Measurements from ENCODE around the gene LYPD6.
"Not testable (repeated sequence)": the region's sequence is repeated elsewhere in the genome, so short reads cannot be mapped to it uniquely, and the experiment has no call there.

LYPD6 gene, protein sequence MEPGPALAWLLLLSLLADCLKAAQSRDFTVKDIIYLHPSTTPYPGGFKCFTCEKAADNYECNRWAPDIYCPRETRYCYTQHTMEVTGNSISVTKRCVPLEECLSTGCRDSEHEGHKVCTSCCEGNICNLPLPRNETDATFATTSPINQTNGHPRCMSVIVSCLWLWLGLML

DNA sequence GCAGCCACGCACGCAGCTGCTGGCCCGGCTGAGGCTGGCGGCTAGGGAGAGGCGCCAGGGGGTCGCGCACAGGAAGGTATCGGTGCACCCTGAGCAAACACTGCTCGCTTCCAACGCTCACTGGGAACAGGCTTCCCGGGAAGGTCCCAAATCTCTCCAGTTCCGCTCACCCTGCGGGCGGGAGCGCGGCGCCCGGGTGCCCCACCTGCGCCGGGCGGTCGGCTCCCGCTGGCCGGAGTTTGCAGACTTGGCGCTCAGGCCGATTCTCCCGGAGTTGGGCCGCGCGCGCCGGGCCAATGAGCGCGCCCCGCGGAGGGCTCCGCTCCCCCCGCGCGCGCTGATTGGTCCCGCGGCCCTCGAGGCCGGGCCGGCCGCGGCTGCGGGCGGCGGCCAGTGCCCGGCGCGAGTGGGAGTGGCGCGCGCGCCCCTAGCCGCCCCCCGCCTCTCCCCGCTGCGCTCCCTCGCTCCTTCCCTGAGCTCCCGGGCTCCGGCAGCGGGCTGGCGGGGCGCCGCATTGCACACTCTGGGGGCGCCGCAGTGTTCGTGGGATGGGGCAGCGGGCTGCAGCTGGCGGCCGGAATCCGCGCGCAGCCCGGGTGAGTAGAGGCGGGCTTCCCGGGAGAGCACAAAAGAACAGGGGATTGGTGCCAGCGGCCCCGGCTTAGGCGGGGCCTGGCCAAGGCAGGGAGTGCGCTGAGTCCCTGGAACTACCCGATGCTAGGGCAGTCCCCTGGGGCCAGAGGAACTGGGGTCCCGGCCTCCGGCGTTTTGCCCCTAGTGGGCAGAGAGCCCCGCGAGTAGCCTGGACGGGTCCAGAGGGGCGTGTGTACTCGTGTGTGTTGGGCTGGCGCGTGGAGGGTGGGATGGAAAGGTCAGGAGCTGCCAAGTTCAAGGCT lies at the start of gene LYPD6:
Gene LYPD6, plus strand, starts transcription at position 461 of the 896 bp plus-strand sequence. CDS start 107,122 bp downstream, outside the sequence.
- DNase-seq (ENCODE audit: low read depth), result no peak

DNA sequence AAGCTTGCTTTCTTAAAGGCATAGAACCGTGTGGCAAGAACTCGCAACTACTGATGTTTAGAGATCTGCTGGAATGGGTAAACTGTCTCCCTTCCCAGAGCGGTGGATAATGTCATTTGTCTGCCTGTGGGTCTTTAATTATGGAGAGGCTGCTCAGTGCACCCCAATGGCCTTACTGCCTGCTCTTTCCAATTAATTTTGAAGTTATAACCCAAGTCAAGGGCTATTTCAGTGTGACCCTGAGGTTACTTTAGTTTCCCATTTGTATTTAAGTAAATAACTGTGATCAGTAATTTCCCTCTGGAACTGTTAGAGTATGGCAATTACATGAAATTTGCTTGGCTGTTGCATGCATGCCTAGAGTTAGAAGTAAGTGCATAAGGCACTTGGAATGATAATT lies 48.9 kb upstream of the LYPD6 start:
- no peak for DNase-seq (ENCODE audit: low read depth)

DNA sequence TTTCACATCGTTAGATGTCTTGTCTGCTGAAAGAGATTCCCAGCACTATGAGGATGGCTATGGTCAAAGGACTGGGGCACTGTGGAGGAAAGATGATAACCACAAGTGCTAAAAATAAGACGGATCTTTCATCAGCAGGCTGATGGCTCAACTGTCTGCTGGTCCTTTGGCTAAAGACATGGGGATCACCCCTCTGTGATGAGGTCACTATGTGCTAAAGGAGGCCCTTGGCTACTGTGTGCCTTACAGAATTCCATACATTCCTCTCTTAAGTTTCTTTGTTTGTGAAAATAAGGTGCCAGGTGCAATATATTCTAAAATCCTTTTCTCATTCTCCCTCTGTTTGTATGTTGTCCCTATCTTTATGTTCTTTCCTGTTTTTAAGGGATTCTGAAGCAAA lies 39.7 kb upstream of the LYPD6 start:
- no peak for DNase-seq (ENCODE audit: low read depth)

DNA sequence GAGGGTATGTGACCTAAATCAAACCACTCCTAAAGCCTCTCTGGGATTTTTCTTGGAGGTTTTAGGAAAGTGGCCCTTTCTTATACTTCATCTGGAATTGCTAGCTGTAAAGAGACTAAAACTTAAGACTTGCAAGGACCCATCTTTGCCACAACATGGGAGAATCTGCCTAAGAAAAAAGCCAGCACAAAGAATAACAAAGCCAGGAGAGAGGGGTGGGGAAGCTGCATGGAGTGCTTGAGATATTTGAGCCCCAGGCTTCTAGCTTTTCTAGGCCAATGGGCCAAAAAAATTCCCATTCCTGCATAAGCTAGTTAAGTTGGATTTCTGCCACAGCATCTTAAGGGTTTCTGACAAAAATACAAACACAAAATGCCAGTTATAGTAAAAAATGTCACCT lies 38.5 kb upstream of the LYPD6 start:
- DNase-seq (ENCODE audit: low read depth), result no peak

DNA sequence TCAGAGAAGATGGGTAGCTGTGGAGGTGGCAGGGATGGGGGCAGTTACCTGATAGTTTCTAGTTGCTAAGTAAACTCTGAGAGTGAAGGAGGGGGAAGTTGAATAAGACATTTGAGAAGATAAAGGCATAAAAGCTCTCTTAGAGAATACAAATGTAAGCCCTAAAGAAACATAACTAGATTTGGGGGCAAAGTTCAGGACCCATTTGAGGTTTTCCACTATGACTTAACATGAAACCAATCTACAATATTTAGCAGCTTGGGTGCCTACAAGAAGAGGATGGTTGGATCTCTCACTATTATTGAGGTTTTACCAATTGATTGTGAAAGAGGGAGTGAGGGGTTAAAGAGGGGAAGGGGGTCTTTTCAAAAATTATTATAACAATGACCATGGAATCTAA lies 34.4 kb upstream of the LYPD6 start:
- no peak for DNase-seq (ENCODE audit: low read depth)

DNA sequence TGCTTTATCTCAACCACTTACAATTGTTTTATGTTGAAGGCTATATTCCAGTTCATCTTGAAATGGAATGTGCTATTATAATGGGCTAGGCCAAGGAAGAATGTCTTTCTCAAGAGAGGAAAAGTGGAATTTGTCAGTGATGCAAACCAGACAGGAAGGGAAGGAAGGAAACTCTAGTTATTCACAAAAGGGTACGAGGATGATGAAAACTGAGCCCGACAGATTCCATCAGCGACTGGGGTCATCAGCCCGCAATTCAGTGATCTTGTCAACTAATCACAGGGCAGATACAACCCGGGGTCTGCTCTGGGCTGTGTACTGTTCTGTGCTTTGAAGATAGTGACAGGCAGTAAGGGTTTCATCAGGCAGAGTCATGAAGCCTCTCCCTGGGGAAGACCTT lies 23.4 kb upstream of the LYPD6 start:
- no peak for DNase-seq (ENCODE audit: low read depth)

DNA sequence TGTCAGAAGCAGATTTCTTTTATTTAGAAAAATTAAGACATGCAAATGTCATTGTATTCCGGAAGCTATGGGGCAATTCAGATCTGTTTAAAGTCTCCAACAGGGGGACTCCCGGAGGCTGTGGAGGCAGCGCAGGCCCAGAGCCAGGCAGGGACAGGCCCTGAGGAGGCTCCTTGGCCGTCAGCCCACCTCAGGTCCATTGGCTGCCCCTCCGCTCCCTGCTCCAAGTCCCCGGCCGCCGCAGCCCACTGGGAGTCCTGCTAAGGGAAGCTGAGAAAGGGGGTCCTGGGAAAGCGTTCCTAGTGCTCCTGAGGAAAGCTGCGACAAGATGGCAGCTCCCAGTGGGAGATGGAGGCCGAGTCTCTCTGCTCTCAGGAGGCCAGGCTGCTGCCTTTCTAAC lies 20.0 kb upstream of the LYPD6 start:
- no peak for DNase-seq (ENCODE audit: low read depth)

DNA sequence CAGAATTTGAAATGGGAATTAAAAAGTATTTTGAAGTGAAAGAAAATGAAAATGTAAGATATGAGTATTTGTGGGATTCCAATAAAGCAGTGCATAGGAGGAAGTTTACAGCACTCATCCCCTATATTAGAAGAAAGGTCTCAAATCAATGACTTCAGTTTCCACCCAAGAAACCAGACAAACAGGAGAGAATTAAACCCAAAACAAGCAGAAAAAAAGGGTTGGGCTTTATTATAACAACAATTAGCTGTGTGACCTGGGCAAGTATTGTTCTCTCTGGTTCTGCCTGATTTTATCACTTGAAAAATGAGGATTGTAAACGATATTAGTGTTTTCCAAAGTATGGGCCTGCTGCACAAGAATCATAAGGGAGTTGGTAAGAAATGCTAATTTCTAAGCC lies 18.3 kb upstream of the LYPD6 start:
- DNase-seq (ENCODE audit: low read depth), result no peak

DNA sequence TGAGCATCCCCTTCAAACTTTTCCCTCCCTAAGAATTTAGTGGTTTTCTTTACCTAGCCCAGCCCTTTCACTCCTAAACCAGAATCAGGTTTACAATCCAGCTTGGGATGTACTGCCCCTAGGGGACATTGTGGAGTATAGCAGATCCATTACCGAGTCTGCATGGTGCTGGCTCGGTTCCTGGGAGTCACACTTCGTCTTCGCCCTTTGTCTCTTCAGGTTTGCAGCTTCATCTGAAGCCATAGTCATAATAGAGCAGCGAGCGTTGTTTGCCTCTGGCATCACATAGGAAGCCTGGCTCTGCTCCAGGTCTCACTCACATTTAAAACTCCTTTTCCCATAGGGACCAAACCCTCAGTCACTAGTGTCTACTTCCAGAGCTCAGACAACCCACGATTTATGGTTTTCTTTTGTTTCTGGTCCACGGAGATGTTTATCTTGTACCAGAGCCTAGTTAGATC lies 16.8 kb upstream of the LYPD6 start:
- DNase-seq (ENCODE audit: low read depth), result no peak

DNA sequence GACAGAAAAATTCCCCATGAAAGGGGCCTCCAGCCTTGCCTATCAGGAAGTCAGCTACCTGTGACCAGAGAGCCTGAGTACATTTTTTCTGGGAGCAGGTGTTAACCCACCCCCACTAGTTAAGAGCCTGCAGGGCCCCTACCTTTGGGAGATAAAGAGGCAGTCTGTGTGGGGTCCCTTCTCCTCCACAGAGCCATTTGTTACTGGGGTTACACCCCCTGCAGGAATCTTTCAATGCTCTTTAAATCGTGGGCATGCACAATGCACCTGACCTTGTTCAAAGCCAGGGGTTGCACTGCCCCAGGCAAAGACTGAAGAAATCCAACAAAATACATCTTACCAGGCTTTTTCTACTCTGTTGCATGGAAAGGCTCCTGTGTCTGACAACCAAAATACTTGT lies 15.7 kb upstream of the LYPD6 start:
- DNase-seq (ENCODE audit: low read depth), result no peak

DNA sequence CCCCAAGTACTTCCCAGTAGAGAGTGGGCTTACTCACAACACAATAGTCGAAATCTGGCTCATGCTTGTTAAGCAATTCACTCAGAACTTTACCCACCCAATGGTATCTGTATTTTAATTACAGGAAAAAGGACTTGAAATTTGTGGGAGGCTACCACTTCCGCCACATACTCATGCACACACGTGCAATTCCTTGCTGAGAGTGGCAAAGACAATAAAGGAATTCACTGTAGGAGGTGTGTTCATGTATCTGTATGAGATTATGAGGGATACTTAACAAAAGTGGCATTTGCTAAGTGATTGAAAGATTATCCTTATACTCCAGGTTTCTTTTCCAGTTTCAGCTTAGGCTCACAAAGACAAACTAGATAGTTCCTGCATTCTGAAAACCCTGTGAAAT lies 14.9 kb upstream of the LYPD6 start:
- no peak for DNase-seq (ENCODE audit: low read depth)

DNA sequence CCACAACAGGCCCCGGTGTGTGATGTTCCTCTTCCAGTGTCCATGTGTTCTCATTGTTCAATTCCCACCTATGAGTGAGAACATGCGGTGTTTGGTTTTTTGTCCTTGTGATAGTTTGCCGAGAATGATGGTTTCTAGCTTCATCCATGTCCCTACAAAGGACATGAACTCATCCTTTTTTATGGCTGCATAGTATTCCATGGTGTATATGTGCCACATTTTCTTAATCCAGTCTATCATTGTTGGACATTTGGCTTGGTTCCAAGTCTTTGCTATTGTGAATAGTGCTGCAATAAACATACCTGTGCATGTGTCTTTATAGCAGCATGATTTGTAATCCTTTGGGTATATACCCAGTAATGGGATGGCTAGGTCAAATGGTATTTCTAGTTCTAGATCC lies 11.8 kb upstream of the LYPD6 start:
- not testable (repeated sequence) for DNase-seq (ENCODE audit: low read depth)

DNA sequence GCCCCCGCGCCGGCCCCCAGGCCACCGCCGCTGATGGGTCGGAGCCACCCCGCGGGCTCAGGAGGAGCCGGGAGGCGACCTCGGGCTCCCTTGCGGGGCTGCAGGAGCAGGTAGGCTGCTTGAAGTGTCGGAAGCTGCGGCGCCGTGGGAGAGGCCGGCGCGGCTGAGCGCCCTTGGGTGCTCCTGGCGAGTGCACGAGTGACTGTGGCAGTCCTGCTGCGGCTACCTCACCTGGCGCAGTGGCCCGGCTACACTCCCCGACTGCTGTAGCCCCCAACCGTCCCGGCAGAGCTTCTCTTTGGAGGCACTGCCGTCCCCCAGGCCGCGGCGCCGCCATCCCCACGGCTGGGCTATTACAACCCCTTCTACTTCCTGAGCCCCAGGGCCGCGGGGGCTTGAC lies 10.0 kb upstream of the LYPD6 start:
- no peak for DNase-seq (ENCODE audit: low read depth)

DNA sequence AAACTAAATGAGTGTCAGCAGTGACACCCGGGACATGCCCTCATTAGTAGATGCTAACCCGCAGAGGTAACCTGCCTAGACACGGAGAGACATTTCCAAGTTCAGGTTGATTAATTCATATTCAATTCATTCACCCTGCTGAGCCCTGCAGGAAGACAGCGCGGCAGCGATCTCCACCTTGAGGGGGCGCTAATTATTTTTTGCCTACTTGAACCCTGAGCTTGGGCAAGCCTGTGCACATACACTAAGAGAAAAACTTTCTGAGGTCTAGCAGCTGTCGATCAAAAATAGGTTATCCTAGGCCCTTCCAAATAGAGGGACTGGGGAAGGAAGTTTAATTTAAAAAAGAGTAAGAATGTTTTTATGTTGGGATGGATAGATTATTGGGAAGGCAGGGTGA lies 1.3 kb upstream of the LYPD6 start:
- DNase-seq (ENCODE audit: low read depth), result no peak

DNA sequence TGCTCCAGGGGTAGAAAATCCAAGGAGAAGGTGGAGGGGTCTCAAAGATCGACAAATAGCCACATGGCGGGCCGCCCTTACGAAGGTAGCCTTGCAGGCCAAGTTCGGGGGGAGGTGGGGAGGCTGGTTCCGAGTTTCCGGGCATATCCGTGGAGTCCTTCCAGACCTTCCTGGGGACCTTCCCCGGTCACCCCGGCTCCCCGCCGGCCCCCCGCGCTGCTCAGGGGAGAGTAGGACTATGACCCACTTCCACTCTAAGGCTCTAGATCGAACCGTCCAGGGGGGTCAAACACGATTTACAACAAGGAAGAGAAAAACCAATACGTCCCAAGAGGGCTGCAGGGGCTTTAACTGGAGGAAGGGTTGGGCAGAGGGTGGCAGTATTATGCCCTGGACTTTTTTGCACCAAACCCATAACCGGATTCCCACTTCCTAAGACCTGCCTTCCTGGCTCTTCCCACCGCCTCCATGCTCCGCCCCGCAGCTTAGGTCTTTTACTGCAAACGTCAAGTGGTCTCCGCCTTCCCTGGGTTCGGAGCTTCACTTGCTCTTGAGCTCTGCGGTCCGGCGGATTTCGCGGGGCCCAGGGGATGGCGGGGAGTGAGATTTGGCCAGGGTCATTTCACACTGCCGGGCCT lies 779 bp upstream of the LYPD6 start:
- no peak for DNase-seq (ENCODE audit: low read depth)

DNA sequence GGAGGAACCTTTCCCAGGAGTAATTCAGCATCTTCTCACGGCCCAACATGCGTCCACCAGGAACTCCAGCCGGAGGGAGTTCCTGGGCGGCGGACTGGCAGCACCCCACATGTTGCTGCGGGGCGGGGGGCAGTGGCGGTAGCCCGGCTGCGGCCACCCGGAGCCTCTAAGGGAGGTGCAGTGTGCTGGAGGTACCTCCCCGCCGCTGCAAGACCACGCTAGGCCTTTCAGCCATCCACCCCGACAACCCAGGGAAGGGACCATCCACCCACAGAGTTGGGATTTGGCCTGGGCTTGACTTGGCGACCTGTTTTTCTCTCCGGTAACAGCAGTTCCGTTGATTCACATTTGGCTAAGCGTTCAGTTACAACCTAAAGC lies 625 bp downstream of the LYPD6 start:
- DNase-seq (ENCODE audit: low read depth), result no peak

DNA sequence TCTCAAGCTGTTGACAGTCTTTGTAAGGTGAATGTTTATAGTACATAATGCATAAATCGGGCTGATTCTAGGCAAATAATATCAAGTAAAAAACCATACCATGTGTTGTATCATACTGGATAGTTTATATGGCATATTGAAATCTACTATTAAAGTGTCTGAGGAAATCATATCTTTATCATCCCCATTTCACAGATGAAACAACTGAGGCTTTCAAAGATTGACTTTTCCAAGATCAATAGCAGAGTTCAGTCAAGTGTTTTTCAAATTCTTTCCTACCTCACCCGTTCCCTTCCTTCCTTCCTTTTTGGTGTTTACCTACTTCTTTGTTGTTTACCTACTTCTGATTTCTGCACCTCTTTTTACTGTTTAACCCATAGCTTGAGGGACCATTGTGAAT lies 2.0 kb downstream of the LYPD6 start:
- DNase-seq (ENCODE audit: low read depth), result no peak

DNA sequence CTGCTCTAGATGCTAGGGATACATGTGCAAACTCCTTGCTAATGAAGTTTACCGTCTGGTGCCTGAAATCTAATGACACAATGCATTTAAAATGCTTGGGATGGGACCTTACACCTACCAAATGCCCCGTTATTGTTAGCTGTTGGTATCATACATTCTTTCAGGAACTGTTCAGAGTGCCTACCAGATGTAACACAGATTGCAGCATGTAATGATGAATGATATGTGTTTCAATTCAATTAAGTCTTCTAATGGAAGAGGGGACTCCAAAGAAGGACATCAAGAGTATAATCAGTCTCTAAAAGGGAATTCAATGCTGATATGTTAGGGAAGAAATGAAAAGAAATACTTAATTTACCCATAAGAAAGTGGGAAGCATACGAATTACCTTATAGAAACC lies 3.2 kb downstream of the LYPD6 start:
- no peak for DNase-seq (ENCODE audit: low read depth)

DNA sequence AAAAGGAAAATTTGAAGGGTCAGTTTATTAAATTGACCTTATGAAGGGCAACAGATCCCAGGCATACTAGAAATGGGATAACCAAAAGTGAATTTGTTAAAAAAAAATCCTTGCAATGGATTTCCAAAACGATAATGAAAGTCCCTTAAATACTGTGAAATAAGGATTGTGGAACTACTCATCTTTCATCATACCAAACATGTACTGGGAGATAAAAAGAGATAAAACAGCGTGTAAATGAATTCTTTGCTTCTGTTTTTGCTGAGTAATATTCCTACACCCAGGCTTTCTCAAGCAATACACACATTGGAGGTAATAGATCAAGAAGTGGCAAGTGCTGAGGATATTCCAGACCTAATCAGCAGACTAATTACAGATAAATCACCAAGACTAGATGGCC lies 3.8 kb downstream of the LYPD6 start:
- DNase-seq (ENCODE audit: low read depth), result no peak

DNA sequence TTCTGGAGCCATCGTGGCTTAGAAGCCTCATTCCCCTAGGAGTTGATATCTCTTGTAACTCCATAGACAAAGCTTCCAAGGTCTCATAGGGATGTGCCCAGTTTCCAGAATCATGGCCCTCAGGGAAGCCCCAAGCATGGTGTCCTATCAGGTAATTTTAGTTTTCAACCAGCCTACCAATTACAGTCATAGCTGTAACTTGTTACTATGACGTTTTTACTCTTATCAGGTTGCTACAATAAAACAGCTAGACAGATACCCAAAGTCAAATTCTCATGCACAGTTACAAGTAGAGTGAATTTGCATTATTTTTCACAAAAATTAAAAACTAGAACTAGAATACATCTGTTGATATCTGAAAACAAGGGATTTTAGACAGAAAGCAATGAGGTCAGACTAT lies 8.9 kb downstream of the LYPD6 start:
- no peak for DNase-seq (ENCODE audit: low read depth)

DNA sequence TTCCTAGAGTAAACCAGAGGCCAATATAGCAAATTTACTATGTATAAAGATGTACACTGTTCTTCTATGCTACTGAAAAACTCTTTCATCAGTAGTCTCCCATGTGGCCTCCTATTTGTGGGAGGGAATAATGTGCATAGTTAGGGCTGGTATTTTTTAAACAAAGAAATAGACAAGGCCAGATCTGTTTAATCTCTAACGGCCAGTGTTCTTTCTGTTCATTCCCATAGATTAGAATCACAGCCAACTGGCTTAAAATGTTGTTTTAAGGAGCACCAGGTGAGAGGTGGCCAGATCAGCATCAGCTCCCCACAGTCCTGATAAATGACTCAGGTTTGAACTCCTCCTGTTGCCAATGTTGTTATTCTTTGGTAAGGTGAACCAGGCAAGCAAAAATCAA lies 12.1 kb downstream of the LYPD6 start:
- DNase-seq (ENCODE audit: low read depth), result no peak

DNA sequence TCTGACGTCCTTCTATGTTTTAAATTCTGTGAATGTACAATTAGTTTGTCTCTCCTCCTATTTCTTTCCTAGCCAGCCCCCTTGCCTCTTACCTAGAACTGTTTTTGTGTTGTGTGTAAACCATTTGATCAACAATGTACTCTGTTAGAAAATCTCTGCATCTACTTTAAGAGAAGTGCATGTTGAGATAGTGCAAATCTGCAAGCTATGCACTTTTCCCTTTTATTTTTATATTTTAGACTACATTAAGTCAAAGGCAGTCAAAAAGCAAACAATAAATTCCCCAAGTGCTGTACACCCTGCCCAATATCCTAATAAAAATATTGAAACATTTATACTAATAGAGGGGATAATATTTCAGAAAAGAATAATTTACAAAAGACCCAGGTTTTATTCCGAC lies 13.7 kb downstream of the LYPD6 start:
- DNase-seq (ENCODE audit: low read depth), result no peak

DNA sequence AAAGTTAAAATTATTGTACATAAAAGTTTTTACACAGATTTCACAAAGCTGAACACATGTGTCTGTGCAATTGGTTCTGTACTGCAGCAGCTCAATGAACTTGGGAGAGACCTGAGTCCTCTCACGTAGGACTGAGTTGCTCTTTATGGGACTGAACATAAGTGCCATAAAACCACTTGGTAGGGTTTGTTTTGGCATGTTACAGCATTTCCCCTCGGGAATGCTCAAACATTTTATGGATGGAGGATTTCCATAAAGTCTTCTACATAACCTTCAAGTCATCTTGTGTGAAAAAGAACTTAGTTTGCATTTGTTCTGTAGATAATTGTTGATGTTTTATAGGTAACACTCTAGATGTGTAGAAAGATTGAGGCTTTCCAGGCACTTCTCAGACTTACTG lies 15.9 kb downstream of the LYPD6 start:
- DNase-seq (ENCODE audit: low read depth), result no peak

Data from stimulated activated CD4-positive, alpha-beta T cell treated with anti-CD3 and anti-CD28 coated beads, Interleukin-2, amount 100 ng/mL, for 4 hours (primary cell).